Panc1 (cell line): ENCODE data around the gene NOXA1.

Experiments used
- CTCF ChIP-seq: fragments of 450-650 bp; IDR thresholded peaks from 2 replicates; pipeline ENCODE4 v1.5.1; 2017; ENCODE audit warnings: mild to moderate bottlenecking
- POLR2AphosphoS5 ChIP-seq: IDR thresholded peaks from 2 replicates; pipeline ENCODE4 v1.6.1; 2012; ENCODE audit warnings: mild to moderate bottlenecking, low read depth, low read length, moderate library complexity
- REST ChIP-seq, 2 experiments: IDR thresholded peaks; 2 replicates each; pipeline ENCODE4 v1.6.1; 2011 to 2012; ENCODE audit warnings: low read depth in 2 of 2, control low read depth in 1 of 2, low read length in 1 of 2, mild to moderate bottlenecking in 1 of 2, moderate library complexity in 1 of 2; ENCODE audit not compliant: insufficient read depth in 1 of 2

GRCh38 chr9:137383081-137383783 lies 40.0 kb upstream of the NOXA1 start:
- TF ChIP-seq CTCF (no peak), POLR2AphosphoS5 (no peak), REST (IDR thresholded peaks at IDR 0.05; ENCODE audit: insufficient read depth in 1 of 2, low read depth in 2 of 2, low read length in 1 of 2) (no peak)
